ENCODE measurements around the gene C16orf82.

C16orf82 gene

GRCh38 chr16:27118526-27118925 is 51.8 kb downstream of the C16orf82 start:
- H3K27ac ChIP-seq: no peak overlapping the region
- ChIA-PET CTCF (interaction anchor here (0.6 kb wide), 1 partner anchor 330 kb away, joined by 3 read pairs; no protein-coding TSS in a partner anchor), POLR2A (ENCODE audit: low non-redundant PET) (no interaction called here)
- no peak for TF ChIP-seq CTCF (conservative IDR thresholded peaks at IDR 0.05; ENCODE audit: low read depth)
- DNase-seq (ENCODE audit: low spot score): no peak

All from RWPE1 (cell line).